ENCODE measurements around the gene CDC25C.

Gene CDC25C

GRCh38 chr5:138331449-138332368 lies at the start of gene CDC25C:
Gene CDC25C (minus strand): TSS chr5:138331804. CDS start chr5:138331180, 624 bp downstream.
- peak; percentile 99 for DNase-seq

GRCh38 chr5:138372653-138373052 lies 41.0 kb upstream of the CDC25C start:
- DNase-seq = no peak

- DNase-seq = no peak
Observed at GRCh38 chr5:138372225-138372624, 40.6 kb upstream of the CDC25C start.

DNA sequence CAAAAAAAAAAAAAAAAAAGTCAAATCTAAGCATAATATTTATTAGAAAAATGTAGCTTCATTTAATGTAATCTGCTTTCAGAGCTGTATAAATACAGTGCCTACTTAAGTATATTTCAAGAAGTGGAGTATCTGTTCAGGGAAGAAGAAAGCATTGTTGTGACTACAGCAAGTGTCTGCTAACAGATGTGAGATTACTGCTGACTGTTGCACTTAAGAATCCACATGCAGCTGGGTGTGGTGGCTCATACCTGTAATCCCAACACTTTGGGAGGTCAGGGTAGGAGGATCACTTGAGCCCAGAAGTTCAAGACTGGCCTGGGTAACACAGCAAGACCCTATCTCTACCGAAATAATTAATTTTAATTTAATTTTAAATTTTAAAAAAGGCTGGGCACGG lies 39.9 kb upstream of the CDC25C start:
- no peak for DNase-seq

GRCh38 chr5:138370537-138370936 lies 38.9 kb upstream of the CDC25C start:
- DNase-seq = no peak

DNA sequence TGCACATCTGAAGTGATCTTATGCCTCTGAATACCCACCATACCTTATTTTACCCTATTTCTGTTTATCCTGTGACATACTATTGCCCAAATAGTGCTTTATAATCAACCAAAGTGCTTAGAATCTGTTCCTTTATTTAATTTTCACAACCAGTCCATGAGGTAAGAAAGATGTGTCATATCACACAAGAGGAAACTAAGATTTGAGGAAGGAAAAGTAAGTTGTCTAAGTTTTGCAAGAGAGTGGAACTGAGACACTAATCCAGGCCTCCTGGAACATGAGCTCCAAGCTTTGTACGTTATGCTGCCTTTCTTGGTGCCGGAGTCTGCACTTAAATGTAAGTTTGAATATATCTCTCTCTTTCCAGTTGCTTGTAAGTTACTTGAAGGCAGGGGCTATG lies 38.1 kb upstream of the CDC25C start:
- no peak for DNase-seq

DNA sequence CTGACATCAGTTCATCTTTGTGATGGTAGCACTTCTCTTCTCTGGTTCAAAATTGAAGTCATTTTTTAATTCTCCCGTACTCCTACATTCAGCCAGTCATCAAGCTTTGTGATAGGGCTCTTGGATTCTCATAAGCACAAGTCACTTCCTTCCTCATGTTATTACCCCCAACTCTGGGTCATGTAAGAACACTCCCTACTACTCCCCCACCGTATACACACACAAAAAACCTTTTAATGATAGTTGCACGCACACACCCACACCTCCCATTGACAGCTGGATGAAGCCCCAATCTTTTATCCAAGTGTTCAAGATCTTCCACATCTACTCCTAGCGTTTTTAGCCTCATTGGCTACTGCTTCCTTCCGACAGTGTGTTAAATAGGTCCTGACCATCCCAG lies 37.7 kb upstream of the CDC25C start:
- no peak for DNase-seq

GRCh38 chr5:138366632-138367382 lies 35.2 kb upstream of the CDC25C start:
- no peak for DNase-seq

GRCh38 chr5:138364576-138364975 lies 33.0 kb upstream of the CDC25C start:
- no peak for DNase-seq

GRCh38 chr5:138360941-138361452 lies 29.4 kb upstream of the CDC25C start:
- no peak for DNase-seq

DNA sequence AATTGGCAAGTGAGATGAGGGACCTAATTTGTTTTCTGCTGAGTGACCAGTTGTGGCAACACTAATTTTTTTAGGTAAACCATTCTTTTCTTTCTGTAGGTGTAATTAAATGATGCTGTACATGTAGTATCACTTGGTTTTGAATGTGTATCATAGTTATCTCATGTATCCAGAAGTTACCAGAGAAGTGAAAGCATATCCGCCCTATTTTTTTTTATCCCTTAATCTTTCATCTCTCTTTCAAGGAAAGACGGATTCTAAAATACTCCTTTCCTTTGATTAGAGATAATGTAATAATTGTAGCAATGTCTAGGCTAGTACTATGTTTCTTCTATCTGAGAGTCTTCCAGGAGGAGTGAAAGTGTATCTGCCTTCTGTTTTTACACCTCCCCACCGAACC lies 28.0 kb upstream of the CDC25C start:
- no peak for DNase-seq

DNA sequence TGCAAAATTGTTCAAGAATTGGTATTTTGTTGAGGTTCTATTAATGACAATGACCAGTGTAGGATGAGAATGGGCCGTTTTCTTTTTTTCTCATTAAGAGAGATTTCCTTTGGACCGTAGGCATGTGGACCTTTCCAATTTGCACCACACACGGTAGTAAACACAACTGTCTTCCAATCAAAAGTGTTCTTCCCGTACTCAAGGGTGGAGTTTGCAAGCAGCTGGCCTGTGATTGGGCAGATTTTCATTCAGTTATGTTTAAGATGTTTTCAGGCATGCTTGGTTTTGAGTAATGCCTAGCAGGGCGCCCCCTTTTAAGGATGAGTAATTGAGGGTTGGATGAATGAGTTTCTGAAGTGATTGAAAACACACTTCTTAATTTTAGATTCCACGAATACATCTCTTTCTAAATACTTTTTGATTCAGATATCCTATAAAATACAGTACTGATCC lies 23.3 kb upstream of the CDC25C start:
- peak; percentile 85 for DNase-seq

DNA sequence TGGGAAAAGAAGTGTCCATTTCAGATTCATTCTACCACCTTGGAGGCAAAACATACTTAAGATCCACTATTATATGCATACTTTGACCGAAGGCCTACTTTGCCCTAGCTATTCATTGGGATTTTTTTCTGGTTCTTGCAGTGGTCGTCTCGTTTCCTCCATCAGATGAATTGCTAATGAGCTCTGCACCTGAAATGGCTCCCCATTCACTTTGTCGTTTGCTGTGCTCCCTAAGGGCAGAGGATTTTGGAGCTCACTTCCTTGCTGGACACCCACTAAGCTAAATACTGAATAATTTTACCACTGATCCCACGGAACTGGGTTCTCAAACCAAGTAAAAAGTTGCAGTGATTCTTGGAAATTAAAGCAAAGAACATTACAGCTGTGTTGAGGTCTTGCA lies 22.8 kb upstream of the CDC25C start:
- DNase-seq = no peak

GRCh38 chr5:138353560-138354080 lies 22.0 kb upstream of the CDC25C start:
- peak; percentile 63 for DNase-seq

- DNase-seq = peak; percentile 63
Observed at GRCh38 chr5:138352722-138353559, 21.3 kb upstream of the CDC25C start.

- DNase-seq = peak; percentile 69
Observed at GRCh38 chr5:138352071-138352721, 20.6 kb upstream of the CDC25C start, which contains the start of gene KDM3B. Gene KDM3B (plus strand): TSS chr5:138352685. CDS start chr5:138352796, 111 bp downstream.

GRCh38 chr5:138351517-138351916 lies 19.9 kb upstream of the CDC25C start:
- no peak for DNase-seq

GRCh38 chr5:138351056-138351455 lies 19.5 kb upstream of the CDC25C start:
- DNase-seq = peak; percentile 55

DNA sequence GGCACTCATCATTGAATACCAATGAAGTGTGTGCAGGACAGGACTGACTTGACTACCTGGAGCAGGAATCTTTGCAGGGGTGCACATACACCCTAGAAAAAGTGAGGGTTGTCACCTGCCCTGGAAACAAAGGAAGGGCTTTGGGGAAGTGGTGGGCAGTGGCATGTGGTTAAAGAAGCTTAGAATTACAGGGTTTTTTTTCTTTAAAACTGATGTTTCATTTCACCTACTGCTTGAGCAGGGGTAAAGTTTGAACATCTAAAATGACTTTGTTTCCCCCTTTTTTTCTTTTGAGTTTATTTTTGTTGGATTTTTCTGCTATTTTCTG lies 18.9 kb upstream of the CDC25C start:
- DNase-seq = no peak

DNA sequence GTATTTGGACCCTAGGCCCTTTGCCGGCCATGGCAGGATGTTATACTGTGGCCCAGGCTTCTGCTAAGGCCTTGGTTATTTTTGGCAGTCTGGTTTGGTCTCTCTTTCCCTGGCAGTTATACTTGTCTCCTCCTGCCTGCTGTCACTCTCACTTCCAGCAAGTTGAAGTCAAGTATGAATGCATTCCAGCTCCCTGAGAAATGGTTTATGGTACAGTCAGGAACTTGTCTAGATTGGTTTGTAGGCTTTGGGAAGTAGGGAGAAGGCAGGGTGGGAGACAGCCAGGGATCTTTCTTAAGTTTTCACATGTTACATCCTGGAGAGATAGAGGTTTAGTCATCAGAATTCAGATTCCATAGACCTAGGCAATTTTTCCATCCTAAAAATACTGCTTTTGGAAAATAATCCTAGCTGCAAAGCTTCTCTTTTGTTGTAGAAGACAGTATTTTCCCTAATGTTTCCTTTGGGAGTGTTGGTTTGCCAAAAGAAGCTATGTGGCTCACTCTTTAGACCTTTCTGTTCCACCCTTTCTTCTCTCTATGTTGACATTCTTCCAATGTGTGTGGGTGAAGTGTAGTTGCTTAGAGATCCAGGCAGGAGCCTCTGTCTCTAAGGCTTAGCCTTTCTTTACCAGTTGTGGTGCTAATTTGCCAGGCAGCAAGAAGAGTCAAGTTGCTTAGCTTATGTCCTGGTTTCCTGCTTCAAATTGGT lies 18.4 kb upstream of the CDC25C start:
- DNase-seq = no peak

DNA sequence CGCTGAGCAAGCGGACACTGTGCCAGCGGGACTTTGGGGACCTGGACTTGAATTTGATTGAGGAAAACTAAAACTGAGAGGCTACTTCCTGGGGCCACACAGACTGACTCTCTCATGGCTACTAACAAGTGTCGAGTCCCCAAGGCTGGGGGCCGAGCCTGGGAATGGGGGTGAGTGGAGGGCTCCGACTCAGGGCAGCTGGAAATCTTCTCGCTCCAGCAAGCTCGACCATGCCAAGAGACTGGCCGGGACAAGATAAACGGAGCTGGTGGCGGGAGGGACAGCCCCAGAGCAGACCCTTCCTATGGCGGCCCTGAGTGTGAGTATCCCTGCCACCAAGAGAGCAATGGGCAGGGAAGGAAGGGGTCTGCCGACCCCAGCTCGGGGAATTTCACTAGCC lies 15.3 kb upstream of the CDC25C start:
- no peak for DNase-seq

Measured in kidney glomerular epithelial cell (primary cell).